Adrenal gland (tissue), 12 donors: ENCODE results near the gene PUSL1. TPM values are rescaled to one million over a fixed set of nuclear protein-coding genes. Genes with fewer than 3 reads are reported as not detected.
A peak's percentile ranks its signal among the peaks of the same experiment; 100 is the strongest.
"Not testable (repeated sequence)": the region's sequence is repeated elsewhere in the genome, so short reads cannot be mapped to it uniquely, and the experiment has no call there.

Experiments
- DNase-seq, 7 donors: peaks; one replicate each; pipeline ENCODE4 v3.0.0-alpha.2; 2019 to 2020
- H3K27ac ChIP-seq, 5 donors: fragments of 200-600 bp; sonication (generic) in 4 of 5; 1 replicate in 3 of 5; 2 replicates in 2 of 5; pipeline versions ENCODE4 v1.5.1 to v1.8.0; 2016 to 2020; ENCODE audit warnings: mild to moderate bottlenecking in 1 of 5
- H3K27me3 ChIP-seq: fragments of 200-600 bp; 2 replicates; pipeline ENCODE4 v1.8.0; 2021
- H3K36me3 ChIP-seq, 2 donors: fragments of 200-600 bp; replicated peaks in 1 of 2; 1 replicate in 1 of 2; 2 replicates in 1 of 2; pipeline versions ENCODE4 v1.5.1 to v1.8.0; 2018 to 2022
- H3K4me1 ChIP-seq, 2 donors: fragments of 200-600 bp; replicated peaks in 1 of 2; 1 replicate in 1 of 2; 2 replicates in 1 of 2; pipeline versions ENCODE4 v1.5.1 to v1.8.0; 2018 to 2021
- H3K4me3 ChIP-seq, 4 donors: fragments of 200-600 bp; sonication (generic) in 3 of 4; one replicate each; pipeline ENCODE4 v1.5.1; 2016 to 2018
- H3K9me3 ChIP-seq, 3 donors: fragments of 200-600 bp; sonication (generic) in 1 of 3; replicated peaks in 1 of 3; 1 replicate in 2 of 3; 2 replicates in 1 of 3; pipeline versions ENCODE4 v1.5.1 to v1.8.0; 2016 to 2021
- CTCF ChIP-seq, 6 experiments: fragments of 450-650 bp in 4 of 6; fragments of 200-600 bp in 2 of 6; sonication (generic) in 1 of 6; IDR thresholded peaks; 1 replicate in 5 of 6; 2 replicates in 1 of 6; pipeline versions ENCODE4 v1.5.1 to v1.8.0; 2016 to 2021; ENCODE audit warnings: antibody characterized with exemption in 6 of 6, mild to moderate bottlenecking in 2 of 6, moderate library complexity in 1 of 6
- POLR2A ChIP-seq, 2 donors: fragments of 450-650 bp; IDR thresholded peaks; one replicate each; pipeline ENCODE4 v1.6.1; 2017; ENCODE audit warnings: antibody characterized with exemption in 2 of 2, mild to moderate bottlenecking in 2 of 2, moderate library complexity in 1 of 2
- WGBS, 4 donors: extraction: QIAGEN DNeasy Blood & Tissue Kit in 2 of 4; methylation state at CpG; one replicate each; pipeline versions ENCODE4 v1.1.5 to v1.1.7; 2013 to 2017; 5-methylcytosine and 5-hydroxymethylcytosine counted together
- intact Hi-C, 2 donors: fragments of 100-400 bp; cut with DNase I; formaldehyde crosslinking; loops; one replicate each; pipeline versions ENCODE4 v1.14.1 to v1.15.0; 2022 to 2023
- polyA plus RNA-seq, 3 donors: library from polyadenylated mRNA; stranded (reverse); fragments of 200-250 nt in 2 of 3; fragments of 350-450 nt in 1 of 3; fragmentation: Illumina TruSeq in 1 of 3; extraction: RNeasy Lipid Tissue Mini Kit (QIAGEN cat#74804) in 1 of 3; gene quantifications; one replicate each; pipeline ENCODE4 v1.2.3, GENCODE V29; 2013 to 2014
- total RNA-seq, 9 donors: library from RNA; depleted of rRNA in 4 of 9; stranded (reverse); fragments of >200 nt in 4 of 9; fragments of 120-200 nt in 1 of 9; fragmentation: NEBNext Ultra II Directional in 1 of 9; extraction: Animal tissue kit (Norgen Biotek cat#: 25700) in 1 of 9; gene quantifications; one replicate each; pipeline versions ENCODE4 v1.1.0 to v1.2.4, GENCODE V29; 2013 to 2023
- donor health status: healthy with polysubstance abuse.
- donor health status: Bipolar disorder and iron deficiency.
- donor health status: DM: yes; HTN: yes; CAD: no.
- donor health status: DM: no; HTN: no; CAD: no.
- donor health status: DM: no; HTN: no; CAD: no.
- donor health status: DM: yes; HTN: yes; CAD: no.

PUSL1 gene
- total and polyA plus RNA-seq, 12 donors = 2.5 to 43.8 (median 26.1) TPM

- WGBS, 4 donors = 50 to 81% (median 53%) methylated on average over 8 to 22 of the region's 26 CpGs
- DNase-seq = no peak
- Histone ChIP-seq H3K27me3 (no peaks in the 10 kb centered on the region), H3K36me3 (peaks cover 0 to 72% of the 10 kb centered on the region in 2 donors), H3K27ac (no peak overlapping the region), H3K4me3 (no peak overlapping the region), H3K9me3 (no peaks in the 10 kb centered on the region), H3K4me1 (peaks cover 12 to 14% of the 10 kb centered on the region in 2 donors)
- intact Hi-C loops = no loop called here
- TF ChIP-seq POLR2A (IDR thresholded peaks at IDR 0.05) = no peak
- TF ChIP-seq CTCF (IDR thresholded peaks at IDR 0.05) = no peak
These were observed 7.1 kb downstream of the PUSL1 start for GRCh38 chr1:1315435-1315954.

GRCh38 chr1:1316199-1316598, 7.8 kb downstream of the PUSL1 start:
- H3K4me1 ChIP-seq = peaks cover 14 to 17% of the 10 kb centered on the region in 2 donors
- H3K4me3 ChIP-seq, H3K27me3 ChIP-seq, intact Hi-C loops, H3K27ac ChIP-seq, H3K9me3 ChIP-seq, DNase-seq: not testable (repeated sequence)
- peaks cover 0 to 68% of the 10 kb centered on the region in 2 donors for H3K36me3 ChIP-seq
- WGBS, 4 donors = 85 to 90% (median 89%) methylated on average over 8 of the region's 8 CpGs

- Histone ChIP-seq H3K4me1 (peaks cover 14 to 20% of the 10 kb centered on the region in 2 donors), H3K27me3 (no peaks in the 10 kb centered on the region), H3K27ac (peak overlapping the region in 2 of 5 donors; percentile 21 to 60), H3K9me3 (no peaks in the 10 kb centered on the region), H3K4me3 (no peak overlapping the region), H3K36me3 (peaks cover 0 to 56% of the 10 kb centered on the region in 2 donors)
- intact Hi-C loops = no loop called here
- 84 to 90% (median 89%) methylated on average over 6 of the region's 6 CpGs for WGBS, 4 donors
- no peak for TF ChIP-seq CTCF (IDR thresholded peaks at IDR 0.05)
- no peak for TF ChIP-seq POLR2A (IDR thresholded peaks at IDR 0.05)
- no peak for DNase-seq
These were observed 9.0 kb downstream of the PUSL1 start for GRCh38 chr1:1317420-1317819.

GRCh38 chr1:1318131-1318652, 9.8 kb downstream of the PUSL1 start:
- Histone ChIP-seq H3K27ac (peak overlapping the region in 3 of 5 donors; percentile 21 to 60 (median 26)), H3K36me3 (peaks cover 0 to 48% of the 10 kb centered on the region in 2 donors), H3K27me3 (no peaks in the 10 kb centered on the region), H3K9me3 (no peaks in the 10 kb centered on the region), H3K4me3 (no peak overlapping the region), H3K4me1 (peaks cover 14 to 25% of the 10 kb centered on the region in 2 donors)
- intact Hi-C loops = no loop called here
- DNase-seq = peak; percentile 80 to 95 (median 92)
- 54 to 57% (median 56%) methylated on average over 9 of the region's 9 CpGs for WGBS, 4 donors
- TF ChIP-seq POLR2A (IDR thresholded peaks at IDR 0.05) (no peak), CTCF (IDR thresholded peaks at IDR 0.05) (no peak)
